ENCODE measurements around the gene ZNF462. TPM values are rescaled to one million over a fixed set of nuclear protein-coding genes. Genes with fewer than 3 reads are reported as not detected.
A peak's percentile ranks its signal among the peaks of the same experiment; 100 is the strongest.
"Not testable (repeated sequence)": the region's sequence is repeated elsewhere in the genome, so short reads cannot be mapped to it uniquely, and the experiment has no call there.

Gene ZNF462
- total RNA-seq, 1 experiment from 2014 or later, result 20.6 TPM

DNA sequence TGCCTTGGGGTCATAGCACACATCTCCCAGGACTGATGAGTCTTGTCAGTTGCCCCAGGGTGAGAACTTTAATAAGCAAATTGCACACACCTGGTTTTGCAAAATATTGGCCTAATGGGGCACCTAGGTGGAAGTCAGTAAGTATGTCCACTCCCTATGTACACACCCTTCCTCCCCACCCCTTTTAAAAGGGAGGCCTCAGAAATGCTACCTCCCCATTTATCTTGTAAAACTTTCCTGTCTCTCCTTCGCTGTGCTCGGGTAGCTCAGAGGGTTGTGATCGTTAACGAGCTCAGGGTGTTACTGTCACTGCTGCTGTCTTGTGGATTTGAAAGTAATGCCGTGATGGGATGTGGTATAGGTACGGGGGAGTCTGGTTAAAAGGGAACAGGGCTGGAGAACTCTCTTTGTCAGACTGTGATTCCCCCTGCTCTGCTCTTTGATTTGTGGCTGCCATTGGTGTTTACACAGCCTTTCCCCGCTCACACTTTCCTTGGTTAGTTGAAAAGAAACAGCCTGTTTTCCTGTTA is 26.2 kb downstream of the ZNF462 start:
- no peak for DNase-seq (ENCODE audit: low read depth)

GRCh38 chr9:106890608-106891007 is 27.6 kb downstream of the ZNF462 start:
- DNase-seq (ENCODE audit: low read depth), result no peak

- no peak for DNase-seq (ENCODE audit: low read depth)
These were observed 28.3 kb downstream of the ZNF462 start for GRCh38 chr9:106891286-106891685.

GRCh38 chr9:106892632-106893031 is 29.7 kb downstream of the ZNF462 start:
- peak; percentile 99 for DNase-seq (ENCODE audit: low read depth)

GRCh38 chr9:106893088-106893487 is 30.1 kb downstream of the ZNF462 start:
- peak; percentile 75 for DNase-seq (ENCODE audit: low read depth)

DNA sequence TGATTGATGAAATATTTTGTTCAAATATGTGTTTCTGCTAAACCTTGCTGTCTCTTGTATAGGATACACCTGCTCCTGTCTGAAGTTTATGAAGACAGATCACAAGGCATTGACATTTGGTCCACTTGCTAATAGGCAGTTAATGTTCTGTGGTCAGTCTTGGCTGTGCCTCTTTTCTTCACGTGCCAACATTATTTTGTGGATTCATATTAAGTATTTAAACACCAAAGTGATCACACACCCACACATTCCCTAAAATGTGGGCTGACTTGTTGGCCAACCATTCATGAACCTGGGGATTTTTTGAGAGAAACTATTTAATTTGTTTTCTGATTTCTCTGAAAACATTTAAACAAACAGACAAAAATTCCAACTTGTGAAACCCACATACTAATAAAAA is 33.7 kb downstream of the ZNF462 start:
- no peak for DNase-seq (ENCODE audit: low read depth)

- no peak for DNase-seq (ENCODE audit: low read depth)
These were observed 34.3 kb downstream of the ZNF462 start for GRCh38 chr9:106897236-106897635.

GRCh38 chr9:106897751-106898150 is 34.8 kb downstream of the ZNF462 start:
- no peak for DNase-seq (ENCODE audit: low read depth)

GRCh38 chr9:106900523-106900922 is 37.6 kb downstream of the ZNF462 start:
- DNase-seq (ENCODE audit: low read depth), result not testable (repeated sequence)

DNA sequence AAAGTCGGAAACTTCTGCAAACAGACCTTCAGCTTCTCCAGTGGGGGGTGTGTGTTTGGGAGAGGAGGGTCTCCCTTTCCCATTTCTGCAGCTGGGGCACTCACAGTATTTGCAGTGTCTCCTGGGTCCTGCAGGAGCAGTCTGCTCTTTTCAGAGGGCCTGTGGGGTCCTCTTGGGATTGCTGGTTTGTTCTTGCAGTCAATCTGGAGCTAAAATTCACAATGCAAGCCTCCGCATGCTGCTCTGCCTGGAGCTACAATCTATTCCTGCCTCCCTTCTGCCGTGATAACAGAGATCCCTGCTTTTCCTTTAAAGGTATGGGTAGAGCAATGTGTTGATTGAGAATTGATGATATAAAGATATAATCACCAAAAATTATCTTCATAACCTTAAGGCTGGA is 43.2 kb downstream of the ZNF462 start:
- DNase-seq (ENCODE audit: low read depth), result no peak

- DNase-seq (ENCODE audit: low read depth), result no peak
These were observed 49.0 kb downstream of the ZNF462 start for GRCh38 chr9:106911951-106912350.

- no peak for DNase-seq (ENCODE audit: low read depth)
These were observed 50.3 kb downstream of the ZNF462 start for GRCh38 chr9:106913276-106913675.

DNA sequence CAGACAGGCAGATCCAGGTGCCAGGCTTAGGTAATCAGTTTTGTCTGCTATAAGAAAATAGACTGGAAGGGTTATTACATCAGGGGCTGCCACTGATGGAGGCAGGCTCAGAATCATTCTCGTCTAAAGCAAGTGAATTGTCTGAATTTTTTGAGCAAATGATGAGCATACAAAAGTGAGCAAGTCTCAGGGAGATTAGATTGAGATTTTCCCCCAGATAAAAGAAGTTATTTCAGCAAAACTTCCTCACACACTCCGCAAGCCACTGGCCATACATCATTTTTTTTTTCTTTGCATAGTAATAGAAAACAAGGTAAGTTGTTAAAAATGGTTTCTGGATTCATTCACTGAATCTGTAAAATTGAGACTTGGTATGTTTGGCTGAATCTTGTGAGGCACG is 52.9 kb downstream of the ZNF462 start:
- DNase-seq (ENCODE audit: low read depth), result no peak

- peak; percentile 93 for DNase-seq (ENCODE audit: low read depth)
These were observed 53.7 kb downstream of the ZNF462 start for GRCh38 chr9:106916466-106917235.

DNA sequence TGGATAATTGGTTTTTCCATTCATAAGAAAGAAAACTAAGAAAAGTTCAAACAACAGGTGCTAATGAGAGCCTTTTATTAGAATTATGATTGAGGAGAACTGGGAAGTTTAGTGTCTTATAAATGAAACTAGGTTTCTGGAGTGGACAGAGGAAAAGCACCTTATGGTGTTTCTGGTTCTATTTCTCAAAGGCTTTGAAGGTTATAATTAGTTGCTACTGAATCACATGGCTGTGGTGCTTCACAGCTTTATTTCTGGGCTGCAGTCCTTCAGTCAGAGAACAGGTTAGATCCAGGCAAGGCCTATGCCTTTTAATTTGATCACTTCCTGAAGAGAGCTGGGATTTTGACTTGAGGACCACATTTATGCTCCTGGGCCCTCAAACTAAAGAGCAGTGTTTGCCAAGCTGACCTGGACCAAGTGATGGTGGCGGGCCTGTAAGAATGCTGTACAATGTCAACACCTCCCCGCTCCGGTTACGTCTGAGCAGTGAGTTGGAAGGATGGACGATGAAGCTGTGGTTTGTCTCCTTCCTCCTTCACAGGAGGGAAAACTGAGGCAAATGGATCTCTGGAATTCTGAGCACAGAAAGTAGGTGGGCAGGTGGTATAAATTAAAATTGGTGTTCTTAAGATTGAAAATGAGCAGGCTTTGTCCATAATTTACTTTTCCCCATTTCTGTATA is 56.0 kb downstream of the ZNF462 start:
- no peak for DNase-seq (ENCODE audit: low read depth)

- no peak for DNase-seq (ENCODE audit: low read depth)
These were observed 57.1 kb downstream of the ZNF462 start for GRCh38 chr9:106920091-106920490.

DNA sequence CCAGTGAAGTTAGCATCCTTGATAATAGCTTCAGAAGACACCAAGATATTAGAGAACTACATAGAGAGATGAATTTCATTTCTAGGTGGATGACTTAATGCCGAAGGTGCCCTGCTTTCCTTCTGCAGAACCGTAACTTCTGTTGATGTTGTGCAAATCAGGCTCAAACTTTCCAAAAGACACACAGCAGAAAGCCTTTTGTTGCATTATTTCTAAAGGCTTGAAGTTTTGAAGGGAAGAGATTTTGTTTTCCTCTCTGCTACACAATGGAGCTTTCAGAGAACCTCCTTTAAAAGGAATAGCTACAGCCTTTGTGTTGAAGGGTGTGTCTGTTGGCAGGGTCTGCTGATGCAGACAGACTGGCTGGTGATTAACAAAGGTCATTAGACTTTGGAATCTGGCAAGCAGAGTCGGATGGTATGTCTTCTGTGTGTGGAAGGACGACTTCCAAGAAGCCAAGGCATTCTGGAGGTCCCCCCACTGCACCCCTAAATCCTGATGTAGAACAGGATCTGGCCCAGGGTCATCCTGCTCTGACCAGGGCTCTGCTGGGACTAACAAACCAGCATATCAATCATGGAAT is 57.8 kb downstream of the ZNF462 start:
- peak; percentile 18 for DNase-seq (ENCODE audit: low read depth)

GRCh38 chr9:106921341-106921899 is 58.5 kb downstream of the ZNF462 start:
- DNase-seq (ENCODE audit: low read depth), result peak; percentile 30

- DNase-seq (ENCODE audit: low read depth), result no peak
These were observed 59.1 kb downstream of the ZNF462 start for GRCh38 chr9:106922026-106922425.

DNA sequence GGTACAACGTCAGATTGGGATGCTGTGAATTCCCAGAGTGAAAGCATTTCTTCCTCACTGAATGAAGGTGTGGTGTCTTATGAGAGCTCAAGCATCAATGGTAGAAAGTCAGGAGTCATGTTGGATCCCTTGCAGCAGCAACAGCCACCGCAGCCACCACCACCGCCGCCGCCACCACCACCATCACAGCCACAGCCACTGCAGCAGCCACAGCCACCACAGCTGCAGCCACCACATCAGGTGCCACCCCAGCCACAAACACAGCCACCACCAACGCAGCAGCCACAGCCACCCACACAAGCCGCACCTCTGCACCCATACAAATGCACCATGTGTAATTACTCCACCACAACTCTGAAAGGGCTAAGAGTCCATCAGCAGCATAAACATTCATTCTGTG is 62.4 kb downstream of the ZNF462 start:
- no peak for DNase-seq (ENCODE audit: low read depth)

- no peak for DNase-seq (ENCODE audit: low read depth)
These were observed 65.0 kb downstream of the ZNF462 start for GRCh38 chr9:106927916-106928315.

- DNase-seq (ENCODE audit: low read depth), result no peak
These were observed 65.4 kb downstream of the ZNF462 start for GRCh38 chr9:106928350-106928749.

Measured in Daoy (cell line).